ENCODE measurements around the gene RPL18.

The RPL18 gene

DNA sequence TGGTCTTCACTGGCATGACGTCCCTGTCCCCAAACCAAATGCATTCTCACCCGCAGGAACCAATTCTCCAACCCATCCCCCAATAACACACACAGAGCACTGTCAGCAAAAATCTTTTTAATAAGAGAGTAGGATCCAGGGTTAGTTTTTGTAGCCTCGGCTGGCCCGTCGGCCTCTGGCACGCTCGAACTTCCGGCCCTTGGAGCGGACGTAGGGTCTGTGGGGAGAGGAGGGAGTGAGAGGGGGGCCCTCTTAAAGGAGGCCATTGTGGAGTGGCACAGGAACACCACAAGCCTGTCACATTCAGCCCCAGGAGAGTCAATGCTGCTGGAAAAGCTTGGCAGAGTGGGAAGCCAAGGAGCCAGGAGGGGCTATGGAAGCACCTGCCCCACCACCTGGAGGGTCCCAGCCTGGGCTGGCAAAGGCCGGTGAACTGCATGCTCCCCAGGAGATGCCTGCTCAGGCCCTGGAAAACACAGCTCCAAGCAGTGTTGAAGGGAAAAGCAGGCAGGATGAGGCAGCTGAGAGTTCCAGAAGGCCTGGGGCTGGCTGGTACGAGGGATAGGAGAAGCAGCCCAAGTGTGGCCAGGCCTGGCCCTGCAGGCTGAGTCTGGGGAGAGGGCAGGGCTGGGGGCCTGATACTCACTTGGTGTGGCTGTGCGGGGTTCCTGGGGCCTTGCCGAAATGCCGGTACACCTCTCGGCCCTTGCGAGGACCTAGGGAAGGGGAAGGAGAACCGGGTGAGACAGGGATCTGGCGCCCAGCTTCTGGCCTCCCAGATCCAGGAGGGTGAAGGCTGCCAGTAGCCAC is 3.5 kb downstream of the RPL18 start:
- Histone ChIP-seq H3K4me3 (ENCODE audit: low read depth in 1 of 5, low read length in 5 of 5) (no peak overlapping the region), H3K9ac (ENCODE audit: low read length in 5 of 5) (peak overlapping the region in 1 of 5 donors; percentile 28), H3K4me1 (ENCODE audit: control insufficient read depth in 5 of 5, insufficient read depth in 5 of 5, low read length in 5 of 5) (peaks cover 10 to 44% (median 34%) of the 10 kb centered on the region in 5 donors), H3K27me3 (ENCODE audit: control insufficient read depth in 5 of 5, insufficient read depth in 4 of 5, low read length in 5 of 5) (no peaks in the 10 kb centered on the region), H3K36me3 (ENCODE audit: control insufficient read depth in 5 of 5, insufficient read depth in 5 of 5, low read length in 5 of 5) (peaks cover 0 to 32% (median 30%) of the 10 kb centered on the region in 5 donors), H3K27ac (ENCODE audit: low read depth, low read length) (no peak overlapping the region), H3K9me3 (ENCODE audit: control insufficient read depth in 5 of 5, low read length in 5 of 5) (no peaks in the 10 kb centered on the region)

DNA sequence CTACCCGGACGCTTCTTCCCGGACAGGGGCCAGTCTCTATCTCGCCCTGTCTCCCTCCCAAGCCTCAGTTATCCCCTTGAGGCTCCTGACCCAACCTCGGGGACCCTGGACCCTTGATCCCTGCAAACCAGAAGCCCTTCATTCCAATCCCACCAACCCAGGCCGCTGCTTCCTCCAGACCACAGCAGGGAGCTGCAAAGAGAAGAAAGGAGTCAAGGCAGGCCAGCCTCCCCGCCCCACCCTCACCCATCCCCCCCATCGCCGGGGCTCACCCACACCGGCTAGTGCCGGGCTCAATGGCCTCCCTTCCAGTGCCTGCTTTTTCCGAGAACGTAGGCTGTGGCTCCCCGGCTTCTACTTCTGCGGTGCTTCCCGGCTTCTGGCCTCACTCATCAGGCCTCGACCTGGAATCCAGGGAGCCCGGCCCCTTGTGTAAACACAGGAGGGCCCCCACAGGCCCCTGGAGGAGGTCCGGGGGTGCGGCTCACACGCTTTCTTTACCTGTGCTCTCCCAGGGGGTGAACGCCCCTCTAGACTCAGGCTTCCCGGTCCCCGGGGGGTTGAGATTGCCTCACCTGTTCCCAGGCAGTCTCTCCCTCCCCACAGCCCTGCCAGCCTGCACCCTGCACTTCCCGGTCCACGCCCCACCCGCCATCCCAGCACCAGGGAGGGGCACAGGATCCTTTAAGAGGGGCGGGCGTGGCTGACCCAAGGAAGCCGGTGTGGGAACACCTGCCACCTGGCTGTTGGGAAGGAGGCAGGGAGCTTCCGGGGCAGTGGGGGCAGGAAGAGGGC is 4.3 kb downstream of the RPL18 start, which contains the start of gene FAM83E:
Gene FAM83E, minus strand, starts transcription at position 641 of the 795 bp plus-strand sequence. CDS start 1,704 bp downstream, outside the sequence.
- Histone ChIP-seq H3K4me1 (ENCODE audit: control insufficient read depth in 5 of 5, insufficient read depth in 5 of 5, low read length in 5 of 5) (peaks cover 10 to 36% (median 27%) of the 10 kb centered on the region in 5 donors), H3K9ac (ENCODE audit: low read length in 5 of 5) (peak within 1 kb of the TSS in 1 of 5 donors; percentile 28), H3K9me3 (ENCODE audit: control insufficient read depth in 5 of 5, low read length in 5 of 5) (no peaks in the 10 kb centered on the region), H3K36me3 (ENCODE audit: control insufficient read depth in 5 of 5, insufficient read depth in 5 of 5, low read length in 5 of 5) (peaks cover 0 to 32% (median 30%) of the 10 kb centered on the region in 5 donors), H3K27me3 (ENCODE audit: control insufficient read depth in 5 of 5, insufficient read depth in 4 of 5, low read length in 5 of 5) (no peaks in the 10 kb centered on the region), H3K27ac (ENCODE audit: low read depth, low read length) (no peak within 1 kb of the TSS), H3K4me3 (ENCODE audit: low read depth in 1 of 5, low read length in 5 of 5) (no peak within 1 kb of the TSS)

DNA sequence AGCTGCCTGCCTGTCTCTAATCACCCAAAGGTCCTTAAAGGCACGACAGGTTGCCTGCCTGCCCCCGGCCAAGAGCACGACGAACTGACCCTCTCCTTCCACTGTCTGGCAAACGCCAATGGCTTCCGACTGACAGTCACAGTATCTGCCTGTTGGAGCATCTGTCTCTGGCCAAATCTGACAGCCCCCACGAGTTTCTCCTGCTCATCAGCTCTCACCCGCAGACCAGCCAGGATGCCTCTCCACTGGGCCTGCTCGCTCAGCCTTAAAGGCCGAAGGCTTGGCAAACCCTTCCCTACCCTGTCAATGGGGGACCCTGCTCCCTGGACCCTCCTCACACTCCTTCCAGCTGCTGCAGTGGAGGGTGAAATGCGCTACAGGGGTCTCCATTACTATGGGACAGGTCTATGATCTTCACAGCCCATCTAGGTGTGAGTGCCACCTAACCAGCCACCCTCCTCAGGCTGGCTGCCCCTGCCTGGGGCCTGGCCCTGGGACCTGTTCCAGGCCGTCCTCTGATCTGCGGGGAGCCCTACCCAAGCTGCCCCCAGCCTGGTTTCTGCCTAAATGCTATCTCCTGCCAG is 5.0 kb downstream of the RPL18 start:
- H3K9ac ChIP-seq (ENCODE audit: low read length in 5 of 5) = no peak overlapping the region
- H3K4me1 ChIP-seq (ENCODE audit: control insufficient read depth in 5 of 5, insufficient read depth in 5 of 5, low read length in 5 of 5) = peaks cover 7 to 33% (median 25%) of the 10 kb centered on the region in 5 donors
- no peak overlapping the region for H3K27ac ChIP-seq (ENCODE audit: low read depth, low read length)
- peaks cover 0 to 32% (median 30%) of the 10 kb centered on the region in 5 donors for H3K36me3 ChIP-seq (ENCODE audit: control insufficient read depth in 5 of 5, insufficient read depth in 5 of 5, low read length in 5 of 5)
- no peaks in the 10 kb centered on the region for H3K27me3 ChIP-seq (ENCODE audit: control insufficient read depth in 5 of 5, insufficient read depth in 4 of 5, low read length in 5 of 5)
- no peaks in the 10 kb centered on the region for H3K9me3 ChIP-seq (ENCODE audit: control insufficient read depth in 5 of 5, low read length in 5 of 5)
- no peak overlapping the region for H3K4me3 ChIP-seq (ENCODE audit: low read depth in 1 of 5, low read length in 5 of 5)

DNA sequence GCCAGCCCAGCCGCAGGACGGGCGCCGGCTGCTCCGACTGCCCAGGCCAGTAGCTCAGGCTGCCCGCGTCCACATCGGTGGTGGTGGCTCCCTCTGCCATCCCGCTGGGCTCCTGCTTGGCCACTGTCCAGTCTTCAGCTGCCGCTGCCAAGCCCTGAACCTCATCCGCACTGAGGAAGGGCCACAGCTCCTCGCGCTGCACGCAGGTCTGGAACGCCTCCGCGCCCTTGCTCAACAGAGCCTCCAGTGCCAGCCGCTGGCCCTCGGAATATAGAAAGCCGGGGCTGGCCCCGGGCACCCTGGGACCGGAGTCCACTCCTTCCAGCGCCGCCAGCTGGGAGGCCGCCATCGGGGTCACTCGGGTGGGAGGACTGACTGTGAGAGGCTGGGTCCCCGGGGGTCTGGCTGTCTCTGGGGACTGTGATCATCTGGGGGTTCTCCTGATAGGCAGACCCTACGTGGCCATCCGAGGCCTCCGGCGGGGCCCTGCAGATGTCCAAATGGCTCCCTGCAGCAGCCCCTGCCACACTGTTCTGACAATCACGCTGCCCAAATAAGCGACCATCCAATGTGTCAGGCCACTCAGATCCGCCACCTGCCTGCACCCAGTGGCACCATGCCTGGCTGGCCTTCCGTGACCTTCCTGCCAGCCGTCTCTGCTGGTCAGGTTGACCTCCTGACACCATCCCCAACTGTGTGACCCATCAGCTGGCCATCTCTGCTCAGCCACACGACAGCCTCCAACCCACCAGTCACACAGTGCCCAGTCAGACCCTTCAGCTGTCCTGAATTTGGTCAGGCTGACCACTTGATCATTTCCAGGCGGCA is 5.7 kb downstream of the RPL18 start:
- no peak overlapping the region for H3K27ac ChIP-seq (ENCODE audit: low read depth, low read length)
- no peak overlapping the region for H3K4me3 ChIP-seq (ENCODE audit: low read depth in 1 of 5, low read length in 5 of 5)
- H3K9ac ChIP-seq (ENCODE audit: low read length in 5 of 5) = no peak overlapping the region
- no peaks in the 10 kb centered on the region for H3K27me3 ChIP-seq (ENCODE audit: control insufficient read depth in 5 of 5, insufficient read depth in 4 of 5, low read length in 5 of 5)
- peaks cover 0 to 32% (median 30%) of the 10 kb centered on the region in 5 donors for H3K36me3 ChIP-seq (ENCODE audit: control insufficient read depth in 5 of 5, insufficient read depth in 5 of 5, low read length in 5 of 5)
- H3K9me3 ChIP-seq (ENCODE audit: control insufficient read depth in 5 of 5, low read length in 5 of 5) = no peaks in the 10 kb centered on the region
- H3K4me1 ChIP-seq (ENCODE audit: control insufficient read depth in 5 of 5, insufficient read depth in 5 of 5, low read length in 5 of 5) = peaks cover 7 to 33% (median 23%) of the 10 kb centered on the region in 5 donors

DNA sequence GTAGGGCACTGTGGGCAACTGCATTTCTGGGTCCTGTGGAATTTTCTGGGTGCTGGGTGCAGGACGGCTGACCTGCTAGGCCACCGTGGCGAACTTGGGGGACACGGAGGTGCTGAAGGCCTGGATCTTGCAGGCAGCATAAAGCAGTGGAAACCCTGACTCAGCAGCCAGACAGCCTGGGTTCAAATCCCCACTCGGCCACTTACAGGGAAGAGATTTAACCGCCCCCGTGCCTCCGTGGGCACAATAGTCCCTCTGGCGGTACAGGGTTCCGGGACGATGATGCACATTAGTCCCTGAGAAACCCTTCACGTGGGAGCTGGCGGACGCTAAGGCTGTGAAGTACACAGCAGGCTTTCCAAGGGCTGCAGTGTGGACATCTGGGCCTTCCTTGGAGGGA is 7.1 kb downstream of the RPL18 start:
- H3K9me3 ChIP-seq (ENCODE audit: control insufficient read depth in 5 of 5, low read length in 5 of 5) = no peaks in the 10 kb centered on the region
- no peaks in the 10 kb centered on the region for H3K27me3 ChIP-seq (ENCODE audit: control insufficient read depth in 5 of 5, insufficient read depth in 4 of 5, low read length in 5 of 5)
- H3K27ac ChIP-seq (ENCODE audit: low read depth, low read length) = no peak overlapping the region
- peaks cover 0 to 22% (median 22%) of the 10 kb centered on the region in 5 donors for H3K36me3 ChIP-seq (ENCODE audit: control insufficient read depth in 5 of 5, insufficient read depth in 5 of 5, low read length in 5 of 5)
- no peak overlapping the region for H3K4me3 ChIP-seq (ENCODE audit: low read depth in 1 of 5, low read length in 5 of 5)
- no peak overlapping the region for H3K9ac ChIP-seq (ENCODE audit: low read length in 5 of 5)
- peaks cover 0 to 19% (median 10%) of the 10 kb centered on the region in 5 donors for H3K4me1 ChIP-seq (ENCODE audit: control insufficient read depth in 5 of 5, insufficient read depth in 5 of 5, low read length in 5 of 5)

DNA sequence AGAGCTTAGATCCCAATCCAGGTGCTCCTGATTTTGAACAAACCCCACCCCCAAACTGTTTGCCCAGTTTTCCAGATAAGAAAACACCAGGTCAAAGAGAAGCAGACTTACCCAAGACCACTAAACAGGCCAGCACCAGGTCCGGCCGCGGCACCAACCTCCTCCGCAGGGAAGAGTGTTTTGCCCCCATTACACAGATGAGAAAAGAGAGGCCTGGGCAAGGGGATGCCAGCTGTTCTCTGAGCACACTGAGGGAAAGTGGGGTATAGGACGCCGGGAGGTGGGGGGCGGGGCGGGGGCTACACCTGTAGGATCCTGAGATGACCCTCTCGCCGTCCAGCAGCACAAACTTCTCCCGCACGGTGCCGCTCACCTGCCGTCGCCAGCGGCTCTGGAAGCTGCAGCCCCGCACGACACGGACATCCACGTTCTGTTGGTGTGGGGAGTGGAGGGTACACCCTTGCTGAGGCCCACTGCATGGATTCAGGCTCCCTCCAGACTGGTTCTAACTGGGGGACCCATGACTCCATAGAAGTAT is 9.3 kb downstream of the RPL18 start:
- H3K4me3 ChIP-seq (ENCODE audit: low read depth in 1 of 5, low read length in 5 of 5) = no peak overlapping the region
- H3K9ac ChIP-seq (ENCODE audit: low read length in 5 of 5) = no peak overlapping the region
- H3K27ac ChIP-seq (ENCODE audit: low read depth, low read length) = no peak overlapping the region
- peaks cover 0 to 10% (median 4%) of the 10 kb centered on the region in 5 donors for H3K4me1 ChIP-seq (ENCODE audit: control insufficient read depth in 5 of 5, insufficient read depth in 5 of 5, low read length in 5 of 5)
- H3K9me3 ChIP-seq (ENCODE audit: control insufficient read depth in 5 of 5, low read length in 5 of 5) = no peaks in the 10 kb centered on the region
- no peaks in the 10 kb centered on the region for H3K27me3 ChIP-seq (ENCODE audit: control insufficient read depth in 5 of 5, insufficient read depth in 4 of 5, low read length in 5 of 5)
- no peaks in the 10 kb centered on the region for H3K36me3 ChIP-seq (ENCODE audit: control insufficient read depth in 5 of 5, insufficient read depth in 5 of 5, low read length in 5 of 5)

DNA sequence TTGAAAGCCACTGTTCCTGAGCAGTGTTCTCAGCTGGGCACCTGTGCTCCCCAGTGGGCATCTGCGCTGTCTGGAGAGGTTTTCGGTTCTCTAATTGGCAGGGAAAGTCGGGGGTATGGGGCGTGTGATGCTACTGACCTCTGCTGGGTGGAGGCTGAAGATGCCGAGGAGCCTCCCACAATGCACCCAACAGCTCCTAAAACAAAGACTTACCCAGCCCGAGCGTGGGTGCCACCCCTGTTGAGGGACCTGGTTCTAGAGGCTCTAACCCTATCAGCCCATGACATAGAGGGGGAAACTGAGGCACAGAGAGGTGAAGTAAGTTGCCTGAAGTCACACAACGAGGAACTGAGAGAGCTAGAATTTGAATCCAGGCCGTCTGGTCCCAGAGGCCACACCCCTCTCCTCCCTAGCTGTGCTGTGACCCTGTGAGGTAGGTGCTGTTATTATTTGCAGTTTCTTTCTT is 10.1 kb downstream of the RPL18 start:
- Histone ChIP-seq H3K4me3 (ENCODE audit: low read depth in 1 of 5, low read length in 5 of 5) (no peak overlapping the region), H3K9me3 (ENCODE audit: control insufficient read depth in 5 of 5, low read length in 5 of 5) (no peaks in the 10 kb centered on the region), H3K27me3 (ENCODE audit: control insufficient read depth in 5 of 5, insufficient read depth in 4 of 5, low read length in 5 of 5) (no peaks in the 10 kb centered on the region), H3K36me3 (ENCODE audit: control insufficient read depth in 5 of 5, insufficient read depth in 5 of 5, low read length in 5 of 5) (no peaks in the 10 kb centered on the region), H3K4me1 (ENCODE audit: control insufficient read depth in 5 of 5, insufficient read depth in 5 of 5, low read length in 5 of 5) (peaks cover 0 to 9% (median 4%) of the 10 kb centered on the region in 5 donors), H3K9ac (ENCODE audit: low read length in 5 of 5) (peak overlapping the region in 1 of 5 donors; percentile 64), H3K27ac (ENCODE audit: low read depth, low read length) (no peak overlapping the region)

DNA sequence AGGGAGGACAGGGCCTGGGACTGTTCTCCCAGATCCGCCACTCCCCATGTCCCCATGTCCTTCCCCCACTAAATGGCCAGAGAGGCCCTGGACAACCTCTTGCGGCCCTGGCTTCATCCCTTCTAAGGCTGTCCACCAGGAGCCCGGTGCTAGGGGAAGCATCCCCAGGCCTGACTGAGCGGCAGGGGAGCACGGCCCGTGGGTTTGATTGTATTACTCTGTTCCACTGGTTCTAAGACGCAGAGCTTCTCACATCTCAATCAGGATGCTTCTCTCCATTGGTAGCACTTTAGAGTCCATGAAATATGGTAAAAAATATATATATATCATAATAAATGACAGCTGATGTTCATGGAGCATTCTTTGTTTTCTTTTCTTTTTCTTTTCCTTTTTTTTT is 11.6 kb downstream of the RPL18 start:
- H3K9me3 ChIP-seq (ENCODE audit: control insufficient read depth in 5 of 5, low read length in 5 of 5) = no peaks in the 10 kb centered on the region
- H3K4me1 ChIP-seq (ENCODE audit: control insufficient read depth in 5 of 5, insufficient read depth in 5 of 5, low read length in 5 of 5) = peaks cover 0 to 5% (median 4%) of the 10 kb centered on the region in 5 donors
- no peak overlapping the region for H3K27ac ChIP-seq (ENCODE audit: low read depth, low read length)
- H3K4me3 ChIP-seq (ENCODE audit: low read depth in 1 of 5, low read length in 5 of 5) = no peak overlapping the region
- H3K27me3 ChIP-seq (ENCODE audit: control insufficient read depth in 5 of 5, insufficient read depth in 4 of 5, low read length in 5 of 5) = no peaks in the 10 kb centered on the region
- no peak overlapping the region for H3K9ac ChIP-seq (ENCODE audit: low read length in 5 of 5)
- H3K36me3 ChIP-seq (ENCODE audit: control insufficient read depth in 5 of 5, insufficient read depth in 5 of 5, low read length in 5 of 5) = no peaks in the 10 kb centered on the region
